Dendritic cell treated with granulocyte-macrophage colony-stimulating factor and Interleukin-4, amounts not matched to agents 40 ng/mL and 50 ng/mL, for 4 days (primary cell): ENCODE data around the gene NCKIPSD.

Experiments used
- H3K27ac Mint-ChIP-seq: one replicate; pipeline ENCODE4 v1.8.0; 2022; ENCODE audit warnings: mild to moderate bottlenecking, mixed read lengths
- H3K27me3 Mint-ChIP-seq: one replicate; pipeline ENCODE4 v1.8.0; 2022; ENCODE audit warnings: mild to moderate bottlenecking, mixed read lengths
- H3K36me3 Mint-ChIP-seq: one replicate; pipeline ENCODE4 v1.8.0; 2022; ENCODE audit warnings: low read depth, mixed read lengths
- H3K4me1 Mint-ChIP-seq: one replicate; pipeline ENCODE4 v1.8.0; 2022; ENCODE audit warnings: low read depth, mixed read lengths
- H3K4me3 Mint-ChIP-seq: one replicate; pipeline ENCODE4 v1.8.0; 2022; ENCODE audit warnings: mild to moderate bottlenecking, moderate library complexity, mixed read lengths
- H3K9me3 Mint-ChIP-seq: one replicate; pipeline ENCODE4 v1.8.0; 2022; ENCODE audit warnings: mixed read lengths
- intact Hi-C: fragments of 100-400 bp; cut with micrococcal nuclease; formaldehyde crosslinking; loops from one replicate; pipeline ENCODE4 v1.15.0; 2022

Gene NCKIPSD

GRCh38 chr3:48709051-48709461, 23.3 kb upstream of the NCKIPSD start:
- peaks cover 91% of the 10 kb centered on the region for H3K36me3 Mint-ChIP-seq
- H3K4me1 Mint-ChIP-seq, result peaks cover 41% of the 10 kb centered on the region
- H3K4me3 Mint-ChIP-seq, result no peak overlapping the region
- peak overlapping the region; percentile 43 for H3K27ac Mint-ChIP-seq
- H3K9me3 Mint-ChIP-seq, result no peaks in the 10 kb centered on the region
- intact Hi-C loops, result no loop called here
- no peaks in the 10 kb centered on the region for H3K27me3 Mint-ChIP-seq

- Mint-ChIP-seq H3K4me3 (no peak overlapping the region), H3K9me3 (no peaks in the 10 kb centered on the region), H3K27me3 (no peaks in the 10 kb centered on the region), H3K36me3 (peaks cover 90% of the 10 kb centered on the region), H3K27ac (peak overlapping the region; percentile 43), H3K4me1 (peaks cover 40% of the 10 kb centered on the region)
- intact Hi-C loops, result no loop called here
Observed at GRCh38 chr3:48708481-48708889, 22.8 kb upstream of the NCKIPSD start.

GRCh38 chr3:48707157-48707556, 21.4 kb upstream of the NCKIPSD start:
- Mint-ChIP-seq H3K36me3 (peaks cover 85% of the 10 kb centered on the region), H3K27me3 (no peaks in the 10 kb centered on the region), H3K27ac (no peak overlapping the region), H3K4me3 (no peak overlapping the region), H3K4me1 (peaks cover 41% of the 10 kb centered on the region), H3K9me3 (no peaks in the 10 kb centered on the region)
- intact Hi-C loops, result no loop called here

GRCh38 chr3:48702320-48702920, 16.7 kb upstream of the NCKIPSD start:
- Mint-ChIP-seq H3K9me3 (no peaks in the 10 kb centered on the region), H3K27me3 (no peaks in the 10 kb centered on the region), H3K4me3 (no peak overlapping the region), H3K27ac (no peak overlapping the region), H3K36me3 (peaks cover 56% of the 10 kb centered on the region), H3K4me1 (peaks cover 15% of the 10 kb centered on the region)
- intact Hi-C loops, result no loop called here

- Mint-ChIP-seq H3K27ac (no peak overlapping the region), H3K4me3 (no peak overlapping the region), H3K36me3 (peaks cover 55% of the 10 kb centered on the region), H3K4me1 (peaks cover 15% of the 10 kb centered on the region), H3K9me3 (no peaks in the 10 kb centered on the region), H3K27me3 (no peaks in the 10 kb centered on the region)
- intact Hi-C loops, result no loop called here
Observed at GRCh38 chr3:48700731-48701405, 15.2 kb upstream of the NCKIPSD start.

- Mint-ChIP-seq H3K27me3 (no peaks in the 10 kb centered on the region), H3K27ac (no peak overlapping the region), H3K36me3 (peaks cover 56% of the 10 kb centered on the region), H3K9me3 (no peaks in the 10 kb centered on the region), H3K4me1 (peaks cover 8% of the 10 kb centered on the region), H3K4me3 (no peak overlapping the region)
- intact Hi-C loops, result no loop called here
Observed at GRCh38 chr3:48698891-48699290, 13.2 kb upstream of the NCKIPSD start.

- Mint-ChIP-seq H3K27me3 (no peaks in the 10 kb centered on the region), H3K36me3 (peaks cover 62% of the 10 kb centered on the region), H3K27ac (no peak overlapping the region), H3K4me1 (peaks cover 12% of the 10 kb centered on the region), H3K4me3 (no peak overlapping the region), H3K9me3 (no peaks in the 10 kb centered on the region)
- intact Hi-C loops, result no loop called here
Observed at GRCh38 chr3:48697952-48698351, 12.2 kb upstream of the NCKIPSD start.

GRCh38 chr3:48696601-48697000, 10.9 kb upstream of the NCKIPSD start:
- no peaks in the 10 kb centered on the region for H3K27me3 Mint-ChIP-seq
- intact Hi-C loops, result no loop called here
- H3K4me3 Mint-ChIP-seq, result no peak overlapping the region
- H3K36me3 Mint-ChIP-seq, result peaks cover 65% of the 10 kb centered on the region
- peaks cover 7% of the 10 kb centered on the region for H3K4me1 Mint-ChIP-seq
- H3K9me3 Mint-ChIP-seq, result no peaks in the 10 kb centered on the region
- H3K27ac Mint-ChIP-seq, result no peak overlapping the region

- Mint-ChIP-seq H3K9me3 (no peaks in the 10 kb centered on the region), H3K27ac (no peak overlapping the region), H3K36me3 (peaks cover 70% of the 10 kb centered on the region), H3K27me3 (no peaks in the 10 kb centered on the region), H3K4me1 (peaks cover 11% of the 10 kb centered on the region), H3K4me3 (no peak overlapping the region)
- intact Hi-C loops, result no loop called here
Observed at GRCh38 chr3:48696156-48696555, 10.4 kb upstream of the NCKIPSD start.

- Mint-ChIP-seq H3K4me1 (peaks cover 15% of the 10 kb centered on the region), H3K27ac (no peak overlapping the region), H3K27me3 (no peaks in the 10 kb centered on the region), H3K36me3 (peaks cover 78% of the 10 kb centered on the region), H3K9me3 (no peaks in the 10 kb centered on the region), H3K4me3 (no peak overlapping the region)
- intact Hi-C loops, result no loop called here
Observed at GRCh38 chr3:48695393-48695753, 9.7 kb upstream of the NCKIPSD start.

GRCh38 chr3:48694610-48695392, 9.1 kb upstream of the NCKIPSD start:
- peaks cover 15% of the 10 kb centered on the region for H3K4me1 Mint-ChIP-seq
- peaks cover 83% of the 10 kb centered on the region for H3K36me3 Mint-ChIP-seq
- no peaks in the 10 kb centered on the region for H3K9me3 Mint-ChIP-seq
- H3K27me3 Mint-ChIP-seq, result no peaks in the 10 kb centered on the region
- no peak overlapping the region for H3K4me3 Mint-ChIP-seq
- intact Hi-C loops, result no loop called here
- H3K27ac Mint-ChIP-seq, result no peak overlapping the region

- peaks cover 85% of the 10 kb centered on the region for H3K36me3 Mint-ChIP-seq
- H3K9me3 Mint-ChIP-seq, result no peaks in the 10 kb centered on the region
- H3K27me3 Mint-ChIP-seq, result no peaks in the 10 kb centered on the region
- H3K4me3 Mint-ChIP-seq, result no peak overlapping the region
- H3K4me1 Mint-ChIP-seq, result peaks cover 15% of the 10 kb centered on the region
- intact Hi-C loops, result no loop called here
- no peak overlapping the region for H3K27ac Mint-ChIP-seq
Observed at GRCh38 chr3:48693826-48694225, 8.1 kb upstream of the NCKIPSD start.

GRCh38 chr3:48692551-48692950, 6.8 kb upstream of the NCKIPSD start:
- no peak overlapping the region for H3K27ac Mint-ChIP-seq
- H3K27me3 Mint-ChIP-seq, result peaks cover 1% of the 10 kb centered on the region
- H3K4me1 Mint-ChIP-seq, result peaks cover 15% of the 10 kb centered on the region
- H3K36me3 Mint-ChIP-seq, result peaks cover 94% of the 10 kb centered on the region
- H3K9me3 Mint-ChIP-seq, result no peaks in the 10 kb centered on the region
- intact Hi-C loops, result no loop called here
- H3K4me3 Mint-ChIP-seq, result no peak overlapping the region

- intact Hi-C loops, result no loop called here
- Mint-ChIP-seq H3K27me3 (peaks cover 1% of the 10 kb centered on the region), H3K27ac (peak overlapping the region; percentile 45), H3K36me3 (peaks cover 91% of the 10 kb centered on the region), H3K4me1 (peaks cover 23% of the 10 kb centered on the region), H3K9me3 (no peaks in the 10 kb centered on the region), H3K4me3 (no peak overlapping the region)
Observed at GRCh38 chr3:48690846-48691458, 5.2 kb upstream of the NCKIPSD start.
